HG02870 (cell line): ENCODE measurements around the gene NKAIN2.
"Not testable (repeated sequence)": the region's sequence is repeated elsewhere in the genome, so short reads cannot be mapped to it uniquely, and the experiment has no call there.

Experiments
- ATAC-seq: cut with Tn5 transposase; IDR thresholded peaks from one replicate; pipeline ENCODE4 v1.9.1; 2021; ENCODE audit warnings: mild to moderate bottlenecking, moderate library complexity; ENCODE audit not compliant: unreplicated experiment

The NKAIN2 gene

DNA sequence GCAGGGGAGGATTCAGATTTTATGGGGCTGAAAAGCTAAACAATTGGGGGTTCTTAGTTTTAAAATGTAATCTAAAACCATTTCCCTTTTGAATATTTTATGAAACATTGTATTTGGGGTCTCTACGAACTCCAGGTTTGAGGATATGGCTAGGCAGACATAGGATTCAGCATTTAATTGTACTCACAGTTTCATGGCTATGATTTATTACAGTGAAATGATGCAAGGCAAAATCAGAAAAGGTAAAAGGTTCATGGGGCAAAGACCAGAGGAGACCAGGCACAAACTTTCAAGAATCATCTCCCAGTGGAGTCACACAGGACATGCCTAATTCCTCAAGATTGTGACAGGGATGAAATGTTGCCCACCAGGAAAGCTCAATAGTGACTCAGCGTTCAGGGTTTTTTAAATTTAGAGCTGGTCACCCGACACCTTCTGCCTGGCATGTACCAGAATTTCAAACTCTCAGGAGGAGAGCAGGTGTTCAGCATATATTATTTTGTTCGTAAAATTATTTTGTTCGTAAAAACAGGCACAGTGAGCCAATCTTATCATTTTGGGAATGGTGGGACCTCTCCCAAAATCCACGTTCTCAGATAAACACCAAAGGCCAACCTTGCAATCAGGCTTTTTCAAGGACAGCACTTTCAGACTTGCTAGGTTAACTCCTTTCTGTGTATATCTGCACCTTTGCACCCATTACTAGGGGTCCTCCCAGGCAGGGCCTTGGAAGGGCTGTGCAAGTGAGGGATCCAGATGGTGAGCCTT, 270.3 kb downstream of the NKAIN2 start:
- no peak for ATAC-seq

DNA sequence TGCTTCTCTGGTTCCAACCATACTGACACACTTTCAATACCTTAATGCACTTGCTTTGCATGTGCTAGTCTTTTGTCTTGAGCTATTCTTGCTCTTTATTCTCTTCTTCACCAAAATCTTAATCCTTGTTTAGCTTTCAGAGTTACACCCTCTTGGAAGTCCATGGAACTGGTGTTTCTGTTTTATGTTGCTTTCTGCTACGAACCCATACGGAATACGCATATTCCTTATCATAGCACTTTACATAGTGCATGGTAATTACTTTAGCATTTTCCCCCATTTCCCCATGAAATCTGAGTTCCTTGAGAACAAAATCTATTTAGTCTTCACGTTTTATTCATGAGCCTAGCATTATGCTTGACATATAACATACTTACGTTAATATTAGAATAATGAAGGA, 270.9 kb downstream of the NKAIN2 start:
- no peak for ATAC-seq

DNA sequence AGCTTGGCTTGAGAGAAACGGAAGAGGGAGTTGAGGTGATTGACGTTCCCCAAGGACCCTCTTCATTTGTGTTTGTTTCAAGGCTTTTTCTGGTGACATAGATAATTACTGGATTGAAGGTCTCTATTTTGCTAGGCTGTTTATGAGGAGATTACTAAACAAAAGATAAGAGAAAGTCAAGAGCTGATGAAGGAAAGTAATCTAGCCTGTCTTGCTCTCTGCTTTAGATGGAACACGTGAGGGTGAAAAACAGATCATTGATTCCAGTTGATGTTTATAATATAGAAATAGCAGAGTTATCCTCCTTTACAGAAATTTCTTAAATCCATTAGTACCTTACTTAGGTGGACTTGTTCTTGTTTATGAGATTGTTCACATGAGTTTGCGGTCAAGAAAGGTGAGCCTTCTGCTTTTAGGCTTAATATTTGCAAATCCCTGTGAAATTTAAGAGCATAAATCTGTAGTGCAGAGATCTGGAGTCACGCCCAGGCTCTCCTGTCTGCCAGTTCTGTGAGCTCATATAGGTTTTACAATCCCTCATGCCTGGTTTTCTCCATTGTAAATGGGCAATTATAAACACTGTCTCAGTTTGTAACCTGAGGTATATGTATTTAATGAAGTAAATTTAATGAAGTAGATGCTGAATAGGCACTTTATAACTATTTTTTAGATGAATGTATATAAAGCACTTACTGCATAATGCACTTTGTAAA, 272.8 kb downstream of the NKAIN2 start:
- no peak for ATAC-seq

DNA sequence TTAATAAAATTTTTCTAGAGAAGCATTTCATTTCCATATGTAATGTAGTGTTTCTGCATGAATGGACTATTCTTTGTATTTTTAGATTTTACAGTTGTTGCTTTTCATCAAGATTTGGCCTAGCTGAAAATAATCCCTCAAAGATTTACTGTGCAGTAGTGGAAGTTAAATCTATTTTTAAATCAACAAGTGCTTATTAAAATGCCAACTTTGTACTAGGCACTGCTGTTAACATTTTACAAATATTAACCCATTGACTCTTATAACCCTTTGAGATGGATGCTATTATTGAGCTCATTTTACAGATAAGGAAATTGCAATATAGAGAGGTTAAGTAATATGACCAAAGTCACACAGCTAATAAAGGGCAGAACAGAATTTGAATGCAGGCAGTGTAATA, 274.5 kb downstream of the NKAIN2 start:
- ATAC-seq = no peak

DNA sequence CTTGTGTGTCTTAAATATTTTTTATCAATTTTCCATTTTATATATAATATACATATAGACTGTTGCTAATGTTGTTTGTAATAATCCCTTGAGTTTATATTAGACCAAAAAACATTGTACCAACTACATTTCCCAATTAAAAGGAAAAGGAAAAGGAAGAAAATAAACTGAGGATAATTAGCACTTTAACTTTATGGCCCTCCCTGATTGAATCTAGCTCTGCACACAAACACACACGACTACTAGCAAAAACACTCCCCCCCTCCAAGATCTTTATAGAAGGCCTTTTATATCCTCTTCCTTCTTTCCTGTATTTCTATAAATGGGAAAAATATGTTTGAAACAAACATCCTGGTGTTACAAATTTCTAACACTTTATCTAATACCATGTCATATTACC, 276.8 kb downstream of the NKAIN2 start:
- ATAC-seq = no peak

DNA sequence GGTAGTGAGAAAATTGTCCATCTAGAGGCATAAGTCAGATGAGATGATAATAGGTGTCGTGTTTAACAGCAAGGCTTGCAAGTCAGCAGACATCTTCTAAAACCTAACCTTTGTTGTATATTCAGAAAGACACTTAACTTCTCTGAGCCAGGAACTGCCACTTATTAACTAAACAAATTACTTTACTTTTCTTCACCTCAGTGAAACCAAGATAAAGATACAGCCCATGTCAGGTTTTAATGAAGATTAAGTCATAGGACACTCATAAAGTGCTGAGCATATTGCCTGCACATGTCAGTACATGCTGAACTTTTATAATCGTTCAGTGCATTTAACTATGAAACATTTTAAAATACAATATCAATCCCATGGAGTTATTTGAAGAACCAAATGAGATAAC, 286.8 kb downstream of the NKAIN2 start:
- ATAC-seq = no peak

DNA sequence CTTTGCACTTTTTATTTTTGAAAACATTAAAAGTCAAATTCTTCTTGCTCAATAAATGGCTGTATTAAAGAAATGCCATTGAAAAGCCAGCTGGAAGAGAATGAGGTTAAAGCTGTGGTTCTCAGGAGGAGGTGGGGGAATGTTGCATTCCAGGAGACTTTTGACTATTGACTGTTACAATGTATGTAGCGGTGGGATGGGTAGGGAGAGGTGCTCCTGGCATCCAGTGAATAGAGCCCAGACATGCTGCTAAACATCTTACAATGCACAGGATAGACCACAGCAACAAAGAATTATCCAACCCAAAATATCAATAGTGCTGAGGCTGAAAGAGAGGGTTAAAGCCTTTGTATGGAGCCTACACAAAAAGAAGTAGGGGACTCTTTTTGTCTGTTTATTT, 295.9 kb downstream of the NKAIN2 start:
- ATAC-seq = no peak

DNA sequence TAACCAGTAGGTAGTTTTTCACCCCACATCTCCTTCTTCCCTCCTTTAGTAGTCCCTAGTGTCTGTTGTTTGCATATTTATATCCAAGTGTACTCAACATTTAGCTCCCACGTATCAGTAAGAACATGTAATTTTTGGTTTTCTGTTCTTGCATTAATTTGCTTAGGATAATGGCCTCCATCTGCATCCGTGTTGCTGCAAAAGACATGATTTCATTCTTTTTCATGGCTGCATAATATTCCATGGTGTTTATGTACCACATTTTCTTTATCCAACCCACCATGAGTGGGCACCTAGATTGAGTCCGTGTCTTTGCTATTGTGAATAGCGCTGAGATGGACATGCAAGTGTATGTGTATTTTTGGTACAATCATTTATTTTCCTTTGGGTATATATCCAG, 306.8 kb downstream of the NKAIN2 start:
- no peak for ATAC-seq

DNA sequence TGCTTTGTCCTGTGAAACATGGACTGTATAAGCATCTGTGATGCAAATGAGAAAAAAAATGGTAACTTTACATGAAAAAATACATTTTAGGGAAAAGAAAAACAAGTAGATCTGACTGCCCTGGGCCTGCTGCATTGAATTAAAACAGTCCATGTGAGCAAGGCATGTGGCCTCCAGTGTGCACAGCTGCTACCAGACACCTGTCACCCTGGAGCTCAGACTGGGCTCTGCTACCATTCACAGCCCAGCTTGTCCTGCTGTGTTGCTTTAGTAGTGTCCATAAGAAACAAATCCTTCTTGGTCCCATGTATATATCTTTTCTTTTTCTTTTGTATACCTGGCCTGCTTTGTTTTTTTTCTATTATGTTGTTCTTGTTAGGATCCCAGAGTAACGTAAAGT, 315.9 kb downstream of the NKAIN2 start:
- no peak for ATAC-seq

DNA sequence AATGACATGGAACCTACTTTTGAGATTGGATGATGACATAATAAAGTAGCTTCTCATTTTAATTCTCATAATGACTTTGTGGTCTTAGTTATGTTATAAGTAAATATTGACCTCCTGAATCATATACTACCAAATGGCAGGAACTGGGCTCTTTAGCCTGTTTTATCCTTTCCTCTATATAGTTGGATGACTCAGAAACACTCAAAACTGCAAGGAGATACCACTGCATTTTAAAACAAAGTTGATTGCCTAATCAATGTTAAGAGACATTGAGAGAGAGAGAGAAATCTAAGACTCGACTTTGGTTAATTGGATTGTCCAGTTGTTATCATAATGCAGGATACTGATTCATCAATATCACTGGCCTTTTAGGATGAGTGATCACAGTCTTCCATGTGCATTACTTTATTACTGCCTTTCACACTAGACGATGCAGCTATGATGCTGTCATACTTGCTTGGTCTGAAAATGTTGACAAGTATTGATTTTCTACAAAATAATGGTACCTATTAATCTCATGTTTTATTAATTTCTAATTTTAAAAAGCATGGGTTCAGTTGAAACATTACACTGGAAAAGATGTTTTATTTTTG, 320.0 kb downstream of the NKAIN2 start:
- ATAC-seq = no peak

DNA sequence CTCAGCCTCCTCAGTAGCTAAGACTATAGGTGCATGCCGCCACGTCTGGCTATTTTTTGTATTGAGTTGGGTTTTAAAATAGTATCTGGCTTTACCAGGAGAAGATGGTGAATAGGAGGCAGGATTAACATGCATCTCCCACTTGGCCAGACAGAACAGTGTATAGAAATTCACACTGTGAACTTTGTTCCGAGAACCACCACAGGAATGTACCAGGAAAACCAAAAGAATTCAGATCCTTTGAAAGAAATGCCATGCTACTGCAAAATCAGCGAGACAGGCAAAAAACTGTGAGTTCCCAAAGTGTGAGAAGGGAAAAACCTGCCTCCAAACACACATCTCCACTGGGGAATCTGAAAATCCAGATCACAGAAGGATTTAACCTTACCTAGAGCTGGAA, 327.6 kb downstream of the NKAIN2 start:
- ATAC-seq = no peak

DNA sequence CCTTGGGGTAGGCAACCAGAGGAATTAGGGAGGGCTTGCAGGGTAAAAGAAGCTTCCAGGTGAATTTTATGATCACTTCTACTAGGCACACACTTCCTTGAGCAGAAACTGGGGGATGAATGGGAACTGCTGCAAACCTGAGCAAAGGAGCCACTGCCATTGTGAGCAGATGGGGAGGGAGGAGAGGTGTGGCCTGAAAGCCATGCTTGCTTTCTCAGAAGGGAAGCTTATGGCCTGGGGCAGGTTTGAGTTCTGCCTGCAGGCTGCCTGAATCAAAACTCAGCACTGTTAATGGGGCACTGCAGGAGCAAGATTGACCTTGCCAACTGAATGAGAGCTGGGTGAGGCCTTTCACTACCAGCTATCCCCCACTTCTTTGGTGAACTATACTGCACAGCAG, 328.1 kb downstream of the NKAIN2 start:
- ATAC-seq = no peak

DNA sequence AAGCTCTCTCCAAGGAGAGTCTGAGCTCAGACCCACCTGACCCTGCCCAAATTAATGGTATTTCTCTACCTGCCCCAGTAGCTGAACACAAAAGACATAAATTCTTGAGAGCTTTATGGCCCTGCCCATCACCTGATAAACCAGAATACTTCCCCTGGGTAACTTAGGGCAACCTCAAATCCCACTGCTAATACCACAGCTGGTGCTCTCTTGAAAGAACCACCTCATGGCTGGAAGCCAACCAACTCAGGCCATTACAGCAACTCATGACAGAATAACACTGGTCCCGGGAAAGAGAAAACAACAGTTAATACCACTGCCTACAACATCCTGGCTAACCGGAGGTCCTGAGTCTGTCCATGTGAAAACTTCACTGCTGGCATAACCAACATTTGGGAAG, 328.6 kb downstream of the NKAIN2 start:
- ATAC-seq = no peak

DNA sequence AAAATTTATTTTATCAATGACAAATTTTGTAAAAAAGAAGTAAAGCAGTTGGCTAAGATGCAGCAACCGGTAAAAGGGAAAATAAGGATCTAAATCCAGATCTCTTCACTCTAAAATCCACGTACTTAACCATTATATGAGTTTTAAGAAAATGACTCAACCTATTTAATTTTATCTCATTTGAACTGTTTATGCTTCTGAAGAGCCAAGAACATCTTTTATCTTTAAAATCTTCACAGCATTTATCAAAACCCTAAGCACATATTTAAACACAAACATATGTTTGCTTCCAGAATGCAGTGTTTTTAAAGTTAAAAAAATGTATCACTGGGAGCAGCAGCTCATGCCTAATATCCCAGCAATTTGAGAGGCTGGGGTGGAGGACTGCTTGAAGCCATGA, 339.2 kb downstream of the NKAIN2 start:
- ATAC-seq = no peak

DNA sequence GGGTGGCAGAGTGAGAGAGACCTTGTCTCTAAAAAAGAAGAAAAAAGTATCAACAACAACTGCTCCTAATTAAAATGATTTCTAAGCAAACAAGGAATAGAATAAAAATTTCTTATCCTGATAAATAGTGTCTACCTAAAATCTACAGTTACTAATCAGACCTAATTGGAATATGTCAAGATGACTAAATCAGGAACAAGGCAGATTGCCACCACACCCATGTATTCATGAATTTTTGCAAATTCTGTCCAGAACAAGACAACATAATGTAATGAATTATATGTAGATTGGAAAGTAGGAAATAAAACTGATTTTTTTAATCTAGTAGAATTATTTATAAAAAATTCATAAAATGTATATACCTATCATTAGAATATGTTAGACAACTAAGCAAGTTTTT, 339.8 kb downstream of the NKAIN2 start:
- no peak for ATAC-seq

DNA sequence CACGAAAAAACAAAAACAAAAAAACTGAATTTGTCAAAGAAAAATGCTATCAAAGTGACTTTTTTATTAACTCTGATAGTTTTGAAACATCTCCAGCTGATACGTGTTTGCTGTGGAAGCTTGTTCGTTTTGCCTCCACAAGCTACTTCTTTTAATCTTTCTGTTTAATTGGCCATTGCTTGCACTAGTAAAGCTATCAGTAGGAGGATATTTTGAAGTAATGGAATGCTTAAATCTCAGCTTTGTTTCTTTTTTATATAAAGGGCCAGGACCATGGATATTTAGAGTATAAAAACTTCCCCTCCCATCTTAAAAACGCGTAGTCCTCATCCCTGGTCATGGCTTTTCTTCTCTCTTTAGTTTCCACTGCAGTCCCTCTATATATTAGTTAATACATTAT, 344.0 kb downstream of the NKAIN2 start:
- no peak for ATAC-seq

DNA sequence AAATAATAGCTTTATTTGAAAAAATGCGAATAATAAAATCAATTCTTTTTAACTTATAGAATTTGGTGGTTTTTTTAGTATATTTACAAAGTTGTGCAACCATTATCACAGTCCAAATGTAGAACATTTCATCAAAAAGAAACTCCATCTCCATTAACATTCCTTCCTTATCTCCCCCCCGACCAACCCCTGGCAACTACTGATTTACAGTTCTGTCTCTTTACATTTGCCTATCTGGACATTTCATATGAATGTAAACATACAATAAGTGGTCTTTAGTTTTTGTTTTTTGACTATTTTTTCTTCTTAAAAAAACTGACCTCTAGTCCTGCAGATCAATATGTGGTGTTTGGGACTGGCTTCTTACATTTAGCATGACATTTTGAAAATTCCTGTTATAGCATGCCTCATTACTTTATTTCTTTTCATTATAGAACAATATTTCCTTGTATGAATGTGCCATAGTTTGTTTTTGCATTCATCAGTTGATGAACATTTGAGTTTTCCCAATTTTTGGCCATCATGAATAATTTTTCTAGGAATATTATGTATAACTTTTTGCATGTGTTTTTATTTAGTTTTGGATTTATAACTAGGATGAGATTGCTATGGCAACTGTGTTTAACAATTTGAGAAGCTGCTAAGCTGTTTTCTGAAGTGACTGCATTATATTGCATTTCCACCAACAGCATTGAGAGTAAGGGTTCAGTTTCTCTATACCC, 344.7 kb downstream of the NKAIN2 start:
- no peak for ATAC-seq

DNA sequence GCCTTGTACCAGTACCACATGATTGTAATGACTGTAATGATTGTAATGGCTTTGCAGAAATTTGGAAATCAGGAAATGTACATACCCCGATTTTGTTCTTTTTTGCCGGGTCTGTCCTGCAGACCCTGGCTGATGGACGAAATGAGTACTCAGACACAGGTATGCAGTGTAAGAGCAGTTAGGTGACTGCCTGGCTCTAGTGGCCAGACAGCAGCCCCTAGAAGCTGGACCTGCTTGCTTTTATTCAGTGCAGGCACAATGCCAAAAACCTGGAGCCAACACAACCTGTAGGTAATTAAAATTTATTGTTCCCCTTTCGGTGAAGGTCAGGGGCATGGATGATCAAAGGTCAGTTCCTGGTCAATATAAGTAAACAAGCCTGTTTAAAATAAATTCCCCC, 346.0 kb downstream of the NKAIN2 start:
- no peak for ATAC-seq

DNA sequence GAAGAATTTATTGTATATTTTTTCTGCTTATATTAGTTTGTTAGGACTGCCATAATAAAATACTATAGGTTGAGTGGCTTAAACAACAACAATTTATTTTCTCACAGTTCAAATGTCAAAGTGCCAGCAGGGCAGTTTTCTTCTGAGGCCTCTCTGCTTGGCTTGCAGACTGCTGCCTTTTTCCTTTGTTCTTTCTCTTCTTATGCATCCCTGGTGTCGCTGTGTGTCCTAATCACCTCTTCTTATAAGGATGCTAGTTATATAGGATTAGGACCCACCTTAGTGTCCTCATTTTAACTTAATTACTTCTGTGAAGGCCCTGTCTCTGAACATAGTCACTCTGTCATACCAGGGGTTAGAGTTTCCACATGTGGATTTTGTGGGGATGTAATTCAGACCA, 354.4 kb downstream of the NKAIN2 start:
- no peak for ATAC-seq

DNA sequence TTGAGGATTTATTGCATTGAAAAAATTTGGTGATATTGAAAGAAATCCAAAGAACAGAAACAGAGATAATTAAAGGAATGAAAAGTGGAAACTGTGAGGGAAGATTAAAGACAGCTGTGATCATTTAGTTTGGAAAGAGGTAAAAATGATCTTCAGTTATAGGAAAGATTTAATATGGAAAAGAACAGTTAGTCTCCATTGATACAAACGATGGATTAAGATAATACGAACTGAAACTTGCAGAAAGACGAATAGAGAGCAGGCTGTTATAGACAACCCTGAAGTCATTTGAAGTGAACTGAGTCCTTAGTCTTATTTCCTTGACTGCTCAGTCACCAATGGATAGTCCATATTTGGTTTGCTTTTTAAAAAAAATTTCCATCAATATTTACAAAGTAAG, 360.0 kb downstream of the NKAIN2 start:
- no peak for ATAC-seq

DNA sequence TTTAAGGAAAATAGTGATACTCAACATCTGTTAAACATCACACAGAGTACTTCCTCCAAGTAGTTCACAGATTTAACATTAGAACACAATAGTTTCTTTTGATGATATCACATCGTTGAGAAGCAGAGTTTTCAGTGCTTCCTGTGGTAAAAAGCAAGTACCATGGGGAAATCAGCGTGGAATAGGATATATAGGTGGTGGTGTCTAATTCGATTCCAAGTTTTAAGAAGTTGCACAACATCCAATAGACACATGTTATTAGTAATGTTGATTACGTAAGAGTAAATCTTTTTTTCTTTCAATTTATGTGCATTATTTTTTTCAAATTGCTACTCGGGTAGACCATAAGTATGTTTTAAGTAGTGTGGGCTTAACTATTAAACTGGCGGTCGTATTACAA, 360.7 kb downstream of the NKAIN2 start:
- no peak for ATAC-seq

DNA sequence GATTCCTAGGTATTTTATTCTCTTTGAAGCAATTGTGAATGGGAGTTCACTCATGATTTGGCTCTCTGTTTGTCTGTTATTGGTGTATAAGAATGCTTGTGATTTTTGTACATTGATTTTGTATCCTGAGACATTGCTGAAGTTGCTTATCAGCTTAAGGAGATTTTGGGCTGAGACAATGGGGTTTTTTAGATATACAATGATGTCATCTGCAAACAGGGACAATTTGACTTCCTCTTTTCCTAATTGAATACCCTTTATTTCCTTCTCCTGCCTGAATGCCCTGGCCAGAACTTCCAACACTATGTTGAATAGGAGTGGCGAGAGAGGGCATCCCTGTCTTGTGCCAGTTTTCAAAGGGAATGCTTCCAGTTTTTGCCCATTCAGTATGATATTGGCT, 363.6 kb downstream of the NKAIN2 start:
- ATAC-seq = not testable (repeated sequence)
